Measurements from ENCODE around the gene FBXO48. TPM values are rescaled to one million over a fixed set of nuclear protein-coding genes. Genes with fewer than 3 reads are reported as not detected.

Gene FBXO48
- total and polyA plus RNA-seq, 2 experiments from 2014 or later = 1.1 to 1.3 TPM

DNA sequence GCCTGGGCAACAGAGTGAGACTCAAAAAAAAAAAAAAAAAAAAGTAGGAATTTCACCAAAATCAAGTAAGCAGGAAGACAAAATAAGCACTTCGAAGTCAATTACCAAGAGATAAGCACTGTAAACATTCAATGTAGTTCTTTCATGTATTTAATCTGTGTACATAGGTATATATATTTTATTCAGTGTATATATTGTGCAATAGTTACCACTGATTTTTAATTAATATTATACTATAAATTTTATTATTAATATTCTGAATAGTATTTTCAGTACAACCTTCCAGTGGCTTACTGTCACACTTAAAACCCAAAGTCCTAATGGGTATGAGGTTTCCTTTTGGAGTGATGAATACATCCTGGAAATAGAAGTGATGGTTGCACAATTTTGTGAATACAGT, 9.4 kb upstream of the FBXO48 start (continued):
- TF ChIP-seq, protein P1, sequence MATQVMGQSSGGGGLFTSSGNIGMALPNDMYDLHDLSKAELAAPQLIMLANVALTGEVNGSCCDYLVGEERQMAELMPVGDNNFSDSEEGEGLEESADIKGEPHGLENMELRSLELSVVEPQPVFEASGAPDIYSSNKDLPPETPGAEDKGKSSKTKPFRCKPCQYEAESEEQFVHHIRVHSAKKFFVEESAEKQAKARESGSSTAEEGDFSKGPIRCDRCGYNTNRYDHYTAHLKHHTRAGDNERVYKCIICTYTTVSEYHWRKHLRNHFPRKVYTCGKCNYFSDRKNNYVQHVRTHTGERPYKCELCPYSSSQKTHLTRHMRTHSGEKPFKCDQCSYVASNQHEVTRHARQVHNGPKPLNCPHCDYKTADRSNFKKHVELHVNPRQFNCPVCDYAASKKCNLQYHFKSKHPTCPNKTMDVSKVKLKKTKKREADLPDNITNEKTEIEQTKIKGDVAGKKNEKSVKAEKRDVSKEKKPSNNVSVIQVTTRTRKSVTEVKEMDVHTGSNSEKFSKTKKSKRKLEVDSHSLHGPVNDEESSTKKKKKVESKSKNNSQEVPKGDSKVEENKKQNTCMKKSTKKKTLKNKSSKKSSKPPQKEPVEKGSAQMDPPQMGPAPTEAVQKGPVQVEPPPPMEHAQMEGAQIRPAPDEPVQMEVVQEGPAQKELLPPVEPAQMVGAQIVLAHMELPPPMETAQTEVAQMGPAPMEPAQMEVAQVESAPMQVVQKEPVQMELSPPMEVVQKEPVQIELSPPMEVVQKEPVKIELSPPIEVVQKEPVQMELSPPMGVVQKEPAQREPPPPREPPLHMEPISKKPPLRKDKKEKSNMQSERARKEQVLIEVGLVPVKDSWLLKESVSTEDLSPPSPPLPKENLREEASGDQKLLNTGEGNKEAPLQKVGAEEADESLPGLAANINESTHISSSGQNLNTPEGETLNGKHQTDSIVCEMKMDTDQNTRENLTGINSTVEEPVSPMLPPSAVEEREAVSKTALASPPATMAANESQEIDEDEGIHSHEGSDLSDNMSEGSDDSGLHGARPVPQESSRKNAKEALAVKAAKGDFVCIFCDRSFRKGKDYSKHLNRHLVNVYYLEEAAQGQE (IDR thresholded peaks at IDR 0.05; ENCODE audit: unreplicated experiment) = no peak
- TF ChIP-seq EZH2phosphoT487 (IDR thresholded peaks at IDR 0.05; ENCODE audit: unreplicated experiment) = no peak

DNA sequence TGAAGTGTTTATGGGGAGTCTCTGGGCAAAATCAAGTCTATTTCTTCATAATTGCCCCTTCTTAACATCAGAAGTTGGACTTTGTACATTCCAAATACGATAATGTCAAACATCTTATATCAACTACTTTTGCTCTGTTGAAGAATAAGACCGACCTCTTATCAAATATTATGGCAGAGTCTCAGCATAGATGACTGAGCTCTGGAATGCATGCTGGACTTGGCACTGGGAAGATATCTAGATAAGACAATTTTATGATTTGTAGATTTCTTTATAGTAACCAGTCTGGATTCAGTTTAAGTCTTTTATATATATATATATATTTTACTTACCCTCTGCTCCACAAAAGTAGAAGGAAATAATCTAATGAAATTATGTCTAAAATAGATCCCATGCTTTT, 8.5 kb upstream of the FBXO48 start:
- peaks cover 4% of the 10 kb centered on the region; the same call in 1 of the 2 replicates for H4K20me1 ChIP-seq (replicated peaks; ENCODE audit: insufficient read depth)
- Mint-ChIP-seq H3K9me3 (no peaks in the 10 kb centered on the region), H3K4me1 (no peaks in the 10 kb centered on the region), H3K4me3 (no peak overlapping the region), H3K36me3 (ENCODE audit: low read depth) (no peaks in the 10 kb centered on the region), H3K27ac (no peak overlapping the region), H3K27me3 (ENCODE audit: insufficient read depth, low read depth, poor library complexity) (no peaks in the 10 kb centered on the region)
- H3K9me2 ChIP-seq (ENCODE audit: insufficient read depth) = no peaks in the 10 kb centered on the region; the same call in 1 of the 2 replicates
- no peaks in the 10 kb centered on the region for H3K36me3 ChIP-seq (ENCODE audit: insufficient read depth)
- peaks cover 10% of the 10 kb centered on the region; the same call in 1 of the 2 replicates for H3K79me2 ChIP-seq (replicated peaks; ENCODE audit: insufficient read depth)
- no peak for DNase-seq (ENCODE audit: low spot score)
- no peak overlapping the region for H2AFZ ChIP-seq
- H3K27ac ChIP-seq (ENCODE audit: low read depth) = no peak overlapping the region
- no peaks in the 10 kb centered on the region for H3K4me1 ChIP-seq (ENCODE audit: insufficient read depth)
- ATAC-seq = no peak
- TF ChIP-seq, protein P2, sequence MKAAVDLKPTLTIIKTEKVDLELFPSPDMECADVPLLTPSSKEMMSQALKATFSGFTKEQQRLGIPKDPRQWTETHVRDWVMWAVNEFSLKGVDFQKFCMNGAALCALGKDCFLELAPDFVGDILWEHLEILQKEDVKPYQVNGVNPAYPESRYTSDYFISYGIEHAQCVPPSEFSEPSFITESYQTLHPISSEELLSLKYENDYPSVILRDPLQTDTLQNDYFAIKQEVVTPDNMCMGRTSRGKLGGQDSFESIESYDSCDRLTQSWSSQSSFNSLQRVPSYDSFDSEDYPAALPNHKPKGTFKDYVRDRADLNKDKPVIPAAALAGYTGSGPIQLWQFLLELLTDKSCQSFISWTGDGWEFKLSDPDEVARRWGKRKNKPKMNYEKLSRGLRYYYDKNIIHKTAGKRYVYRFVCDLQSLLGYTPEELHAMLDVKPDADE (IDR thresholded peaks at IDR 0.05) = no peak
- TF ChIP-seq, protein P3, sequence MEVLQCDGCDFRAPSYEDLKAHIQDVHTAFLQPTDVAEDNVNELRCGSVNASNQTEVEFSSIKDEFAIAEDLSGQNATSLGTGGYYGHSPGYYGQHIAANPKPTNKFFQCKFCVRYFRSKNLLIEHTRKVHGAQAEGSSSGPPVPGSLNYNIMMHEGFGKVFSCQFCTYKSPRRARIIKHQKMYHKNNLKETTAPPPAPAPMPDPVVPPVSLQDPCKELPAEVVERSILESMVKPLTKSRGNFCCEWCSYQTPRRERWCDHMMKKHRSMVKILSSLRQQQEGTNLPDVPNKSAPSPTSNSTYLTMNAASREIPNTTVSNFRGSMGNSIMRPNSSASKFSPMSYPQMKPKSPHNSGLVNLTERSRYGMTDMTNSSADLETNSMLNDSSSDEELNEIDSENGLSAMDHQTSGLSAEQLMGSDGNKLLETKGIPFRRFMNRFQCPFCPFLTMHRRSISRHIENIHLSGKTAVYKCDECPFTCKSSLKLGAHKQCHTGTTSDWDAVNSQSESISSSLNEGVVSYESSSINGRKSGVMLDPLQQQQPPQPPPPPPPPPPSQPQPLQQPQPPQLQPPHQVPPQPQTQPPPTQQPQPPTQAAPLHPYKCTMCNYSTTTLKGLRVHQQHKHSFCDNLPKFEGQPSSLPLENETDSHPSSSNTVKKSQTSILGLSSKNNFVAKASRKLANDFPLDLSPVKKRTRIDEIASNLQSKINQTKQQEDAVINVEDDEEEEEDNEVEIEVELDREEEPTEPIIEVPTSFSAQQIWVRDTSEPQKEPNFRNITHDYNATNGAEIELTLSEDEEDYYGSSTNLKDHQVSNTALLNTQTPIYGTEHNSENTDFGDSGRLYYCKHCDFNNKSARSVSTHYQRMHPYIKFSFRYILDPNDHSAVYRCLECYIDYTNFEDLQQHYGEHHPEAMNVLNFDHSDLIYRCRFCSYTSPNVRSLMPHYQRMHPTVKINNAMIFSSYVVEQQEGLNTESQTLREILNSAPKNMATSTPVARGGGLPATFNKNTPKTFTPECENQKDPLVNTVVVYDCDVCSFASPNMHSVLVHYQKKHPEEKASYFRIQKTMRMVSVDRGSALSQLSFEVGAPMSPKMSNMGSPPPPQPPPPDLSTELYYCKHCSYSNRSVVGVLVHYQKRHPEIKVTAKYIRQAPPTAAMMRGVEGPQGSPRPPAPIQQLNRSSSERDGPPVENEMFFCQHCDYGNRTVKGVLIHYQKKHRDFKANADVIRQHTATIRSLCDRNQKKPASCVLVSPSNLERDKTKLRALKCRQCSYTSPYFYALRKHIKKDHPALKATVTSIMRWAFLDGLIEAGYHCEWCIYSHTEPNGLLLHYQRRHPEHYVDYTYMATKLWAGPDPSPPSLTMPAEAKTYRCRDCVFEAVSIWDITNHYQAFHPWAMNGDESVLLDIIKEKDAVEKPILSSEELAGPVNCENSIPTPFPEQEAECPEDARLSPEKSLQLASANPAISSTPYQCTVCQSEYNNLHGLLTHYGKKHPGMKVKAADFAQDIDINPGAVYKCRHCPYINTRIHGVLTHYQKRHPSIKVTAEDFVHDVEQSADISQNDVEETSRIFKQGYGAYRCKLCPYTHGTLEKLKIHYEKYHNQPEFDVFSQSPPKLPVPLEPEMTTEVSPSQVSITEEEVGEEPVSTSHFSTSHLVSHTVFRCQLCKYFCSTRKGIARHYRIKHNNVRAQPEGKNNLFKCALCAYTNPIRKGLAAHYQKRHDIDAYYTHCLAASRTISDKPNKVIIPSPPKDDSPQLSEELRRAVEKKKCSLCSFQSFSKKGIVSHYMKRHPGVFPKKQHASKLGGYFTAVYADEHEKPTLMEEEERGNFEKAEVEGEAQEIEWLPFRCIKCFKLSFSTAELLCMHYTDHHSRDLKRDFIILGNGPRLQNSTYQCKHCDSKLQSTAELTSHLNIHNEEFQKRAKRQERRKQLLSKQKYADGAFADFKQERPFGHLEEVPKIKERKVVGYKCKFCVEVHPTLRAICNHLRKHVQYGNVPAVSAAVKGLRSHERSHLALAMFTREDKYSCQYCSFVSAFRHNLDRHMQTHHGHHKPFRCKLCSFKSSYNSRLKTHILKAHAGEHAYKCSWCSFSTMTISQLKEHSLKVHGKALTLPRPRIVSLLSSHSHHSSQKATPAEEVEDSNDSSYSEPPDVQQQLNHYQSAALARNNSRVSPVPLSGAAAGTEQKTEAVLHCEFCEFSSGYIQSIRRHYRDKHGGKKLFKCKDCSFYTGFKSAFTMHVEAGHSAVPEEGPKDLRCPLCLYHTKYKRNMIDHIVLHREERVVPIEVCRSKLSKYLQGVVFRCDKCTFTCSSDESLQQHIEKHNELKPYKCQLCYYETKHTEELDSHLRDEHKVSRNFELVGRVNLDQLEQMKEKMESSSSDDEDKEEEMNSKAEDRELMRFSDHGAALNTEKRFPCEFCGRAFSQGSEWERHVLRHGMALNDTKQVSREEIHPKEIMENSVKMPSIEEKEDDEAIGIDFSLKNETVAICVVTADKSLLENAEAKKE (CRISPR knock-in tag; IDR thresholded peaks at IDR 0.05) = no peak
- TF ChIP-seq JUNB (IDR thresholded peaks at IDR 0.05; ENCODE audit: unreplicated experiment) = no peak
- TF ChIP-seq, protein P1 (IDR thresholded peaks at IDR 0.05; ENCODE audit: unreplicated experiment) = no peak
- H3K27me3 ChIP-seq (ENCODE audit: insufficient read depth) = no peaks in the 10 kb centered on the region
- H3K4me2 ChIP-seq = no peak overlapping the region
- H3K4me3 ChIP-seq = no peak overlapping the region
- H3F3A ChIP-seq (replicated peaks; ENCODE audit: low read depth) = no peaks in the 10 kb centered on the region
